HG03432 (cell line): Measurements from ENCODE around the gene SLC35A3.
"Not testable (repeated sequence)": the region's sequence is repeated elsewhere in the genome, so short reads cannot be mapped to it uniquely, and the experiment has no call there.

ENCODE experiments used
- ATAC-seq: cut with Tn5 transposase; IDR thresholded peaks from one replicate; pipeline ENCODE4 v1.9.1; 2021; ENCODE audit warnings: mild to moderate bottlenecking, moderate library complexity; ENCODE audit not compliant: unreplicated experiment

Gene SLC35A3

DNA sequence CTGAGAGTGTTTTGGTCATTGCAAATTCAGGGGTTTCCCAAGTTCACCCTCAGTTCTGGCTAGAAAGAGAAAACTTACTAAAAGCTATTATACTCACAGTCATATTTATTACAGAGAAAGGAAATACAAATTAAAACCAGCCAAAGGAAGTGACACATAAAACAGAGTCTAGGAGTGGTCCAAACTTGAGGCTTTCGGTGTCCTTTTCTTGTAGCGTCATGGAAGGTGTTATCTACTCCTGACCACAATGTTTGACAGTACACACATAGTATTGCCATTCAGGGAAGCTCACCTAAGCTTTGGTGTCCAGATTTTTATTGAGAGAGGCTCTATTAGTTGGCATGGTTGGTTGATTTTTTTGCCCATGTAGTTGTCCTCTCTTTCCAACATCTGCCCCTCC is 59.0 kb downstream of the SLC35A3 start:
- ATAC-seq: no peak

DNA sequence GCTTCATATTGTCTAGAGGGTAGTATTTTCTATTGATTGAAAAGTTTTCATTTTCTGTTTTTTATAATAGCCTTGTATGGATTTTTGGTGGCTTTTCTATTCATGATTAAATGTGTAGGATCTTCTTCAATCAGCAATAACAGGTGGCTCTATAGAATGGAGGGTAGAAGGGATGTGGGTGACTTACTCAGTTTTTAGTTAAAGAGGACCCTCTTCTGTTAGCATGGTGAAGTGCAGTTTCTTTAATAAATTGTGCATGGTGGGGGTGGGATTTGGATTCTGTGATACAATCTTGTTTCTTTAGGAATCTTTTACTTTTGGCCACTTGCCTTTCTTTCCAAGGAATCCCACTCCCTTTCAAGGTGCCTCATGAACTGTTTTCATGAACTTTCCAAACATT is 64.7 kb downstream of the SLC35A3 start:
- no peak for ATAC-seq

DNA sequence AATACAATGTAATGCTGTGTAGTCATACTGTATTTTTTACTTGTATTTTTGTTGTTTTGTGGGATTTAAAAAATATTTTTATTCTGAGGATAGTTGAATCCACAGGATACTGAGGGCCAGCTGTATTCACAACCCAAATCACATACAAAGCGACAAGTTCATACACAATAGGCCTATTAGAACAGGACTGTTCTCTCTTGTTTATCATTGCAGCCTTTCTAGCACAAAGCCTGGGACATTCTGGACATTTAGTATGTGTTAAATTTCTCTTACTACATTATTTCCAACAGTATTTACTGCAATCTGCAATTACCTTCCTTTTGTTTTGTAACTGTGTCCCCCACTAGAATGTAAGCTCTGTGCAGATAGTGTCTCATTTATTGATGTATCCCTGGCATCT is 65.4 kb downstream of the SLC35A3 start:
- no peak for ATAC-seq

- ATAC-seq: peak; percentile 0
These were observed 67.2 kb downstream of the SLC35A3 start for GRCh38 chr1:100036718-100037655.

GRCh38 chr1:100037656-100037926 is 67.8 kb downstream of the SLC35A3 start:
- ATAC-seq: no peak

GRCh38 chr1:100037927-100038659 is 68.3 kb downstream of the SLC35A3 start:
- peak; percentile 89 for ATAC-seq

DNA sequence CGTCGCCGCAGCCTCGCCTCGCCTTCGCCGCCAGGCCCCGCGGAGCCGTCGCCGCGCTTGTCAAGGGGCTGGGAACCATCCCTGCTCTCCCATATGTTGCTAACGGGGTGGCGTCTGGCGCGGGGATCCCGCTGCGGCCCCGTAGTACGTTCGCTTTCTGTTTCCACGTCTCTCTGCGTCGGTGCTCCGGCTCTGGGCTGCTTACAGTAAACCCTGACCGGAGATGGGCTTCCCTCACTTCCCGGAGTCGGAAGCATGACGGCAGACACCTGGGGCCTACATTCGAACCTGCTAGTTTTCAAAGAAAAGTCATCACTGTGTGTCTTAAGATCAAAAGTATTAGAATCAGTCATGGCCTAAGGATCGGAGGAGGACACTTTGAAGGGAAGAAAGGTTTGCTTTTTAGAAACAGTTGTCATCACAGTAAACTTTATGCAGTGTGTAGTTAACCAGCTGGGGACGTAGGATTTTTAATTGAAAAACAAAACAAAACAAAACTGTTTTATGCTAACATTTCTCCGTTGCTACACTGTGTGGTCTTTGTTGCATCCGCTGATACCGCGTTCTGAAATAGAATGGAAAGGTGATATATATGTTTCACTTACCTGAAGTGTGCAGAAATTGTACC is 69.0 kb downstream of the SLC35A3 start:
- ATAC-seq: peak; percentile 54

DNA sequence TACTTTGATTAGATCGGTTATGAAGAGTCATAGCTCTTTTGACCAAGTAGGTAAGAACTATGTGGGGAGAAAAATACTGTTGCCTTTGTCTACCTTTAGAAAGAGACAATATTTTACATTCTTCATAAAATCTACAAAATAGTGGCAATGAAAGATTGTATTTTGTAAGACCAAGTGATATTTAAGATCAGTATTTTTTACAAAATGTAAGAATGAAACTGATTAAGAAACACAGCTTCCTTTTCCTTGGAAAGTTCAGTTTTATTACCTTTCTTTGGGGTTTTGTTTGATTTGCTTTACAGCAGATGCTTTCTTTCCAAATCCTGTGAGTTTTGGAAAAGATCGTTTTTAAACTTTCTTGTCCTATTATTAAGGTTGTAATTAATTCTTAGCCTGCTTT is 69.8 kb downstream of the SLC35A3 start:
- ATAC-seq: no peak

DNA sequence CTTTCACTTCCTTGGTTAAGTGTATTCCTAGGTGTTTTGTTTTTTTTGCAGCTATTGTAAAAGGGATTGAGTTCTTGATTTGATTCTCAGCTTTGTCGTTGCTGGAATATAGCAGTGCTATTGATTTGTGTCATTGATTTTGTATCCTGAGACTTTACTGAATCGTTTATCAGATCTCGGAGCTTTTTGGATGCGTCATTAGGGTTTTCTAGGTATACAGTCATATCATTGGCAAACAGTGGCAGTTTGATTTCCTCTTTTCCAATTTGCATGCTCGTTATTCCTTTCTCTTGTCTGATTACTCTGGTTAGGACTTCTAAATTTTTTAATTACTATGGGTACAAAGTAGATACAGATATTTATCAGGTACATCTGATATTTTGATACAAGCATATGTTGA is 75.4 kb downstream of the SLC35A3 start:
- ATAC-seq: no peak

GRCh38 chr1:100047235-100047708 is 77.5 kb downstream of the SLC35A3 start:
- ATAC-seq: not testable (repeated sequence)

- no peak for ATAC-seq
These were observed 80.3 kb downstream of the SLC35A3 start for GRCh38 chr1:100050139-100050538.

- ATAC-seq: no peak
These were observed 81.6 kb downstream of the SLC35A3 start for GRCh38 chr1:100051401-100051800.

GRCh38 chr1:100051893-100052292 is 82.1 kb downstream of the SLC35A3 start:
- no peak for ATAC-seq

DNA sequence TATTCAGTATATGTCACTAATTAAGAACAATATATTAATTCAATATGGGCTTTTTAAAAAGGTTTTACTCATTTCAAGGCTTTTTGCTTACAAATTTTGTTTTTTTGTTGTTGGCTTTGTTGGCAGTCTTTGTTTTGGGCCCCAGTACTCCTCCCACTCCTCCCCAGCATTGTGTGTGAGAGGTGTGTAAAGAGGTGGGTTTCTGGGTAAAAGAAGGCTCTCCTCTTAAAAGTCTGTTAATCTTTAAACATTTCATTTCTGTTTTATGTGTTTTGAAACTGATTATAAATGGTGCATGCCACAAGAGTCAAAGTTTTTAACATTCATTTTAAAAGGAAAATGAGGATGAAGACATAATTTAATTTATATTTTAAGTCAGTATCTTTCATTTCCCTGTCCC is 83.3 kb downstream of the SLC35A3 start:
- peak; percentile 42 for ATAC-seq

GRCh38 chr1:100053727-100054126 is 83.9 kb downstream of the SLC35A3 start:
- no peak for ATAC-seq

DNA sequence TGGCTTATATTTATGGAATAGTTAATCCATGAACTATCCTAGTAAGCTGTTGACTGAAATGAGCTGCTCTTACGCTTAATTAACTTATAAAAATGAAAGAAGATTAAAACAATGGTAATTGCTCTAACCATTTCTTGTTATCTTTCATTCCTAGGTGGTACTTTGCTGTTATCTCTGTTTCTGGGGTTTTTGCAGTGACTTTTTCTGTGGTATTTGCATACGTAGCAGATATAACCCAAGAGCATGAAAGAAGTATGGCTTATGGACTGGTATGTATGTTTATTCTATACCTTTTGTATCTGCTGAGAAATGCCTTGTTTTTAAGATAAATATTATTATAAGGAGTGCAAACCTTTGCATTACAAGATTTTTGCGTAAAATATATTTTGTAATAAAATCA is 91.9 kb downstream of the SLC35A3 start:
- ATAC-seq: no peak

- ATAC-seq: no peak
These were observed 95.6 kb downstream of the SLC35A3 start for GRCh38 chr1:100065183-100065968.

- no peak for ATAC-seq
These were observed 96.1 kb downstream of the SLC35A3 start for GRCh38 chr1:100065969-100066227.

DNA sequence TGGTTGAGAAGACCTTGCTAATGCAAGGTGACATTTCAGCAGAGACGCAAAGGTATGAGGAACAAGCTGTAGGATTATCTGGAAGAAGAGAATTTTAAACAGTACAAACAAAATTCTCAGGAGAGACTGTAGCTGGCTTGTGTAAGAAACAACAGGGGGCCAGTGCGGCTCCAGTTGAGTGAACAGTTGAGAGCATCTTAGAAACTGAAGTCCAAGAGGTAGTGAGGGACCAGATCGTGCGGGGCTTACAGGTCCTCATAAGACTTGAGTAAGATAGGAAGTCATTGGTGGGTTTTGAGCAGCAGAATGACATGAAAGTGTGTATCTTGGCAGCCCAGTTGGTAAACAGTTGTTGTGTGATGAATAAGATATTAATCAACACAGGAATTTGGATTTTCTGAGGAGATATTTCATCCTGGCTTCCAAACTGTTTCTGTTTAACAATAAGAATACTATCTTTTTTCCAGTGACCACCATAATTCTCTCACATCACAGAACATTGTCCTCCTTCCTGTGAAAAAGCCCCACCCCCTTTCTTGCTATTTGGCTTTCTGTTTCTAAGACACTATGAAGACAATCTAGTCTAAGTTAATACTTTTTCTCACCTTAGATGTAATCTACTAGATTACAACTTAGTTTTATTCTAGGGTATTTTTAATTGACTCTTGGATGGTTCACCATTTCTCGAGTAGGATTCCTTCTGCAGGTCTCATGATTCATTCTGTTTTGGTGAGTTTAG is 100.6 kb downstream of the SLC35A3 start:
- no peak for ATAC-seq

GRCh38 chr1:100073531-100073930 is 103.7 kb downstream of the SLC35A3 start:
- no peak for ATAC-seq
